ENCODE results near the gene SYNGR3.

SYNGR3 gene

GRCh38 chr16:2042986-2043666, 53.4 kb downstream of the SYNGR3 start:
- DNase-seq: no peak

Data from C1 segment of cervical spinal cord (tissue), 14 donors.